Suppressor macrophage treated with lipopolysaccharide for 1 hour (primary cell): ENCODE measurements around the gene EVC2.

Experiments
- DNase-seq, 3 donors: peaks; one replicate each; pipeline ENCODE4 v3.0.0-alpha.2; 2020 to 2022

EVC2 gene, protein sequence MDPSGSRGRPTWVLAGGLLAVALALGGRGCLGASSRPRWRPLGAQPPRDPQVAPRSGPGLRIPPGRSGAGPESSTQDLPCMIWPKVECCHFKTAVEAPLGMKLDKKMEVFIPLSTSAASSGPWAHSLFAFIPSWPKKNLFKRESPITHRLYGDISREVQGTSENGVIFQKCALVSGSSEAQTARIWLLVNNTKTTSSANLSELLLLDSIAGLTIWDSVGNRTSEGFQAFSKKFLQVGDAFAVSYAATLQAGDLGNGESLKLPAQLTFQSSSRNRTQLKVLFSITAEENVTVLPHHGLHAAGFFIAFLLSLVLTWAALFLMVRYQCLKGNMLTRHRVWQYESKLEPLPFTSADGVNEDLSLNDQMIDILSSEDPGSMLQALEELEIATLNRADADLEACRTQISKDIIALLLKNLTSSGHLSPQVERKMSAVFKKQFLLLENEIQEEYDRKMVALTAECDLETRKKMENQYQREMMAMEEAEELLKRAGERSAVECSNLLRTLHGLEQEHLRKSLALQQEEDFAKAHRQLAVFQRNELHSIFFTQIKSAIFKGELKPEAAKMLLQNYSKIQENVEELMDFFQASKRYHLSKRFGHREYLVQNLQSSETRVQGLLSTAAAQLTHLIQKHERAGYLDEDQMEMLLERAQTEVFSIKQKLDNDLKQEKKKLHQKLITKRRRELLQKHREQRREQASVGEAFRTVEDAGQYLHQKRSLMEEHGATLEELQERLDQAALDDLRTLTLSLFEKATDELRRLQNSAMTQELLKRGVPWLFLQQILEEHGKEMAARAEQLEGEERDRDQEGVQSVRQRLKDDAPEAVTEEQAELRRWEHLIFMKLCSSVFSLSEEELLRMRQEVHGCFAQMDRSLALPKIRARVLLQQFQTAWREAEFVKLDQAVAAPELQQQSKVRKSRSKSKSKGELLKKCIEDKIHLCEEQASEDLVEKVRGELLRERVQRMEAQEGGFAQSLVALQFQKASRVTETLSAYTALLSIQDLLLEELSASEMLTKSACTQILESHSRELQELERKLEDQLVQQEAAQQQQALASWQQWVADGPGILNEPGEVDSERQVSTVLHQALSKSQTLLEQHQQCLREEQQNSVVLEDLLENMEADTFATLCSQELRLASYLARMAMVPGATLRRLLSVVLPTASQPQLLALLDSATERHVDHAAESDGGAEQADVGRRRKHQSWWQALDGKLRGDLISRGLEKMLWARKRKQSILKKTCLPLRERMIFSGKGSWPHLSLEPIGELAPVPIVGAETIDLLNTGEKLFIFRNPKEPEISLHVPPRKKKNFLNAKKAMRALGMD

DNA sequence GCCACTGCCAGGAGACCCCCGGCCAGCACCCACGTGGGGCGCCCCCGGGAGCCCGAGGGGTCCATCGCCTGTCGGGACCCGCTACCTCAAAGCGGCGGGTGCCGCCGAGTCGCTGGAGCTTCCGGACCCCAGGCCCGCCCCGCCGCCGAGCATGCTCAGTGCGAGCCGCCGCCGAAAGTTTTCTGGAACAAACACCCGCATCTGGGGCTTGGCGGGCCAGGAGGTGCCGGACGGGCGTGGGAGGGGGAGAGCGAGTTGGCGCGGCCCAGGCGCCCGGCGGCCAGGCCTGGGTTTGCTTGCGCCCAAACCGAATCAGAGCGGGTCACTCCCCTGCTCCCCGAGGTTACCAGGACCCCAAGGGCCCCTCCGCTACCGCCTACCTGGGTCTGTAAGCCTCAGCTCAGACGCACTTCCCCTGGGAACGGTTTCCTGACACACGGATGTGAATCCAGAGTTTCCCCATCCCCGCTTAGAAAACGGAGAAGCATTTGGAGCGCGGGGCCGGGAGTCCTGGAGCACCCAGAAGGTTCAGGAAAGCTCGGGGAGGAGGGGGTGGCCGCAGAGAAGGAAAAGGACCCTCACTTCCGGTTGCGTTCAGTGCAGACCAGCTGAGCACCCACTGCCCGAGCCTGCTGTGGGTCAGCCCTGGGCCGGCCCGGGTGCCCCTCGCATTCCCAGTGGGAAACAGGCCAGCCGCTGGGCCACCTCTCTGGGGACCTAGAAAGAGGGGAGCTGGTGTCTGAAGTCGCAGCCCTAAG lies at the start of gene EVC2:
EVC2 (minus strand) TSS at position 111 of the 758 bp plus-strand sequence; CDS start at position 65, 46 bp downstream.
- peak in 2 of 3 donors; percentile 31 to 49 for DNase-seq

DNA sequence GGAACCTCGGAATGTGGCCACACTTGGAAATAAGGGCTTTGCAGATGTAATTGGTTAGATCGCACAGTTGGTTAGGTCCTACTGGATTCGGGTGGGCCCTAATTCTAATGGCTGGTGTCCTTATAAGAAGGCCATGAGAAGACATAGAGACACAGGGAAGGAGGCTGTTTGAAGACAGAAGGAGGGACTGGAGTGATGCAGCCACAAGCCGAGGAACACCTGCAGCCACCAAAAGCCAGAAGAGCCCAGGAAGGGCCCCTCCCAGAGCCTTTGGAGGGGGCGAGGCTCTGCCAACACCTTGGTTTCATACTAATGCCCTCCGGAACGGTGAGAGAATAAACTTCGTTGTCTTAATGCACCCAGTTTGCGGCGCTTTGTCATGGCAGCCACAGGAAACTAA lies 49.6 kb upstream of the EVC2 start:
- no peak for DNase-seq

DNA sequence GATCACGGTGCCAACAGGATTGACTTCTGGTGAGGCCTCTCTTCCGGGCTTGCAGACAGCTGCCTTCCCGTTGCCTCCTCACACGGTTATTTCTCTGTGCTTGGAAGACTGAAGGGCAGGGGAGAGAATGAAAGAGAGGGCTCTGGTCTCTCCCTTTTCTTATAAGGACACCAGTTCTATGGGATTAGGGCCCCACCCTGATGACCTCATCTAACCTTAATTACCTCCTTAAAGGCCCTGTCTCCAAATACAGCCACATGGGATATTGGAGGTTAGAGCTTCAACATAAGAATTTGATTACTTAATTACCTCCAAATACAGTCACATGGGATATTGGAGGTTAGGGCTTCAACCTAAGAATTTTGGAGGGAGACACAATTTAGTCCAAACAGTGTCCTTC lies 49.2 kb upstream of the EVC2 start:
- DNase-seq = peak in 1 of 3 donors; percentile 5

DNA sequence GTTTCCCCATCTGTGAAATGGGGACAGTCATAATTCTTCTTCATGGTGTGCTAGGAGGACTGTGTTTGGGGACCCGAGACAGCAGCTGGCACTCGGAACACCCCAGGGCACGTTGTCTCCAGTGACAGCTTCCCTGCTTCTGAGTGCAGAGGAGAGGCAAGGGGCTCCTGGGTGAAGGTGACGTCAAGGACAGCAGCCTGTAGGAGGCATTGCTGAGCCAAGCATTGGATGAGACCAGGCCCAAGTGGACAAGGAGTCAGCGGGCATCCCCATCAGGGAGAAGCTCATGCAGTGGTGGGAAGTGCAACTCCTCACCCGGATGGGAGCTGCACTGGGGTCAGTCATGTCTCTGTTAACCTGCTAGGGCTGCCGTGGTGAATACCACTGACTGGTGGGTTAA lies 48.7 kb upstream of the EVC2 start:
- no peak for DNase-seq

DNA sequence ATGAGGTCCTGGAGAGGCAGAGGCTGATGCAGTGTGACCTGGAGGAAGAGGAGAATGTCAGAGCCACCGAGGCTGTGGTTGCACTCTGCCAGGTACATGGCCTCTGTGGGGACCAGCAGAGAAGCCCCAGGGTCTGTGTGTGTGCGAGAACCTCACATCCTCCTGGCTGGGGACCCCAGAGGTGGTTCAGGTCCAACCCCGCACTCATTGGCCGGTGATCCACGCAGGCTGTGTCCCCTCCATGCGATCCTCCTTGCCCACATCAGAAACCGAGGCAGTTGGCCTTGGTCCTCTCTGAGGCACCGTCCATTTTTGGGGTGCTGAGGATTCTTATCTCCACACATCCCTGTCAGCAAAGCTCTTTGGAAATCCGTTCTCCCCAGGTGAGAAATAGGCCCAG lies 47.9 kb upstream of the EVC2 start:
- DNase-seq = no peak

DNA sequence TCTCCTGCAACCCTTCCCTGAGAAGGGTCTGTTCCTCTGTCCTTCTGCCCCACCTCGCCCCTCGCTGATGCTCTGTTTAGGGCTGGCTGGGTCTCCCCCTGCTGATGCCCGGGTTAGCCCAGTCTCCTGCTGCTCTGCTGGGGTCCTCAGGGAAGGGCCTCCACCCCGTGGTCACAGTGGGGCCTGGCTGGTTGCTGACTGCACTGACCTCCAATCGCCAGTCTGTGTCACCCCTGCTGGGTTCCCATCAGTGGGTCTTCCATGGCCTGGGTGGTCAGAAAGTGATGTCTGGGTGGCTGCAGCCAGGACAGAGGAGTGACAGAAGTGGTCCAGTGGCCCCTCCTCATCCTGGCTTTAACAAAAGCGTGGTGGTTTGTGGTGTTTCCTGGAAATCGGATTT lies 47.3 kb upstream of the EVC2 start:
- no peak for DNase-seq

DNA sequence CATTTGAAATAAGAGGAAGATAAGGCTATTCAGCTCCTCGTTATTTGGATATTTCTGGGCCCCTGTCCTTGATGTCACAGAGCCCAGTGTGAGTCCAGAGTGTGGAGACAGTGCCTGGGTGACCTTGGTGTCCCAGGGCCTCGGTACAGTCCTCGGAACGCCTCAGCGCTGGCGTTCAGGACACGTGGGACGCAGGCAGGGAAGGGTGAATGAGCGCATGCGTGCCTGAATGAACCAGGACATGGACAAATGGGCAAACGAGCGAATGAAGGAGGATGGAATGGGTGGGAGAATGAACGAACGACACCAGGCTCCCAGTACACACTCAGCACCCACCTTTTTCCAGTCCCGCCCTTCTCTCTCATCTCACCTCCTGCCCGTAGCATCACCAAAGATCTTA lies 46.8 kb upstream of the EVC2 start:
- DNase-seq = no peak

DNA sequence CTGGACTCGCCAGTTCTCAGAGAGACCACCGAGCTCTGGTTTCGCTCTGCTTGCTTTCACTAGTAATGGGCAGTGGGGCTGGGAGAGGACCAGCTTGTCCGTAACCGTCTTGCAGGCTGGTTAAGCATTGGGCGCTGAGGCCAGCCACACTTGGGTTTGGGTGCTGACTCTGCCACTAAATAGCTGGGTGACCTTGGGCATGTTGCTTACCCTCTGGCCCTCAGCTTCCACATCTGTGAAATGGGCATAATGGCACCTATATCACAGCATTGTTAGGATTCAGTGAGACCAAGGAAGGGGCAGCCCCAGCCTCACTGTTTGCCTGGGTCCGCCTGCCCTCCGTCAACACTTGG lies 46.1 kb upstream of the EVC2 start:
- no peak for DNase-seq

DNA sequence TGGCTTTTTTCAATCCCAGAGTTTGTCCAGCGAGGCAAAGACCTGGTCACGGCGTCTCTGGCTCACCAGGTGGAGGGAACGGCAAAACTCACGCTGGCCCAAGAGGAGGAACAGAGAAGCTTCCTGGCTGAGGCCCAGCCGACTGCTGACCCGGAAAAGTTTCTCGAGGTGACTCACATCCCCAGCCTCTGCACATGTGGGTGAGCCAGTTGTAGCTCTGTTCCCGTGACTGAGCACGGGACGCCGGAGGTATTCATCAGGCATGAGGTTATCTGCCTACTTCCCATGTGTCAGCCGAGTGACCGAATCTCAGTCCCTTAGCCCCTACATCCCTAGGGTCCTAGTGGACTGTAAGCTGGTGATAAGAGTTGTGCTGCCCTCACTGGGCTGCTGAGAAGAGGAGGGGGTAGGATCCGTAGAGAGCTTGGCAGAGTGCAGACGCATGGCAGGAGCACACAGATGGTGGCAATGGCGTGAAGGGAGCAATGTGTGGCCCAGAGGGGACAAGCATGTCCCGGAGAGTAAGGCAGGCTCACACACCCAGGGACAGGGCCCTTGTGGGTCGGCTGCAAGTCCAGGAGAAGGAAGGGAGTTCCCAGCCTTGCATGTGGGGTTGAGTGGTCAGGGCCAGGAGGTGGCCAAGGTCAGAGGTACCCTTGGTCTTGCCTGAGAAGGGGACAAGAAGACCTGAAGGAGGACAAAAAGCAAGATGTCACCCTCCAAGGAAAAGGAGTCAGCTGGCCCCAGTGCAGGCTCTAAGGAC lies 45.6 kb upstream of the EVC2 start:
- peak; percentile 33 to 45 (median 41) for DNase-seq

DNA sequence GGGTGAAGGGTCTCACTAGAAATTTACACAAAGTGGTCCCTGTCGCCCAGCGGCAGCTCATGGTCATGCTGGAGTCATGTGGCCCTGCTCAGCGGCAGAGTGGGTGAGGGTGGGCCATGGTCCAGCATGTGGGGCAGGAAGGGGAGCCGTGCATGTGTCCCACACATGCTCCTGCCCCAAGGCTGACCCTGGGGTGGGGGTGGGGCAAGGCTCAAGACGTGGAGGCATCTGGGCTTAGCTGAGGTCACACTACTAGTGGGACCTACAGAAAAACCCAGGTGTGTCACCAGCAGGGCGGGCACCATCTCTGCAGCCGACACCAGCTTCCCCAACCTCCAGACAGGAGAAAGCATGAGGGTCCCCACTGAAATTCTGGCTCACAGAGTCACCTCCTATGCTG lies 45.0 kb upstream of the EVC2 start:
- DNase-seq = no peak

DNA sequence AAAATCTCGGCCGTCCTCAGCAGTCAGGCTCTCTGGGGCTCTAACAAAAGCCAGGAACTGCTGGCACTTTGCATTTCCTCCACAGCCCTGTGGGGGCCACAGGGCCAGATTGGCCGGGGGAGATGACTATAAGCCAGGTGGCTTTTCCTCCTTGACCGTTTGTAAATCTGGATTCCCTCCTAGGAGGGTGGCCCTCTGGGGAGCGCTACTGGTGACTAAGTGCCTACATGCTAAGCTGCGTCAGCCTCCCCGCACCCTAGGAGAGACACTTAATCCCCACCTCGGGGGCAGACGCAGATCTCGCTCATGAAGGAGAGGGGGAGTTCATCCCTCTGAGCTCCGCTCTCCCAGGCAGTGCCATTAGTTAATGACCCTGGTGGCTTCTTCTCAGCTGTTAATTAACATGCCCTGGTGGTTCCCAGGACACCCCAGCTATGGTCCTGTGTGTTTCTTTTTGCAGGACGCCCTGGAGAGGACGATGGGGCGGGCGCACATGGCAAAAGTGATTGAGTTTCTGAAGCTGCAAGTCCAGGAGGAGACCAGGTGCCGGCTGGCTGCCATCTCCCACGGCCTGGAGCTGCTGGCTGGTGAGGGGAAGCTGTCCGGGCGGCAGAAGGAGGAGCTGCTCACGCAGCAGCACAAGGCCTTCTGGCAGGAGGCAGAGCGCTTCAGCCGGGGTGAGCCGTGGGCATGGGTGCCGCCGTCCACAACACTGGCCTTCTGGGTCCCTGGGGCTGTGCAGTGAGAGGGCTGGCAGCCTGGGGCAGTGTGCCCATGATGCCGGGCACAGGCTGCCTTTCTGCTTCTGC lies 44.2 kb upstream of the EVC2 start:
- no peak for DNase-seq

DNA sequence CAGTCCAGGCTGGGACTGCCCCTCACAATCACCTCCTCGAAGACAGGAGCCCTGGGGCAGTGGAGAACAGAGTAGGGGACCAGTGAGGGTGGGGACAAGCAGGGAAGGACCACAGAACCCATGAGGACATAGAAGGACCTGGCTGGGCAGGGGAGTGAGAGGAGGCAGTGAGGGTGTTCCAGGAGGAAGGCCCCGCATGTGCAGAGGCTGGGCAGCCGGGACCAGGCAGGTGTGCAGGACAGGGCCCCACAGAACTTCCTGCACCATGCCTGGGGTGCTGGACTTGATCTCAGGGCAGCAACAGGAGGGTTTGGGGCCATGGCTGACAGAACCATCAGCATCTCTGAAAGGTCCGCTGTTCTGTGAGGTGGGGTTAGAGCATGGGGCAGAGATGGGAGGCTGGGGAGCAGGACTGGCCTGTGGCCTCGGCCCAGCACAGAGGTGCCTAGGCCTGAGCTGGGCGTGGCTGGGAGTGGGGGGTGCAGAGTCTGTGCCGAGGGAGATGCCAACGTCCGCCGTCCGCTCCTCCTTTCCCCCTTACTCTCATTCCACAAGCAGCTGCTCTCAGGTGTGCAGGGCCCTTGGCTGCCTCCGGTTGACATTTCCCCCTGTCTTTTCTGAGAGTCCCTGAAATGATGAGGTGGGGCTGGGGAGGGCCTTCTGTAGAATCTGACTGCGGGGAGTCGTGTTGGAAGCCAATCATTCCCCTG lies 43.5 kb upstream of the EVC2 start:
- DNase-seq = no peak

DNA sequence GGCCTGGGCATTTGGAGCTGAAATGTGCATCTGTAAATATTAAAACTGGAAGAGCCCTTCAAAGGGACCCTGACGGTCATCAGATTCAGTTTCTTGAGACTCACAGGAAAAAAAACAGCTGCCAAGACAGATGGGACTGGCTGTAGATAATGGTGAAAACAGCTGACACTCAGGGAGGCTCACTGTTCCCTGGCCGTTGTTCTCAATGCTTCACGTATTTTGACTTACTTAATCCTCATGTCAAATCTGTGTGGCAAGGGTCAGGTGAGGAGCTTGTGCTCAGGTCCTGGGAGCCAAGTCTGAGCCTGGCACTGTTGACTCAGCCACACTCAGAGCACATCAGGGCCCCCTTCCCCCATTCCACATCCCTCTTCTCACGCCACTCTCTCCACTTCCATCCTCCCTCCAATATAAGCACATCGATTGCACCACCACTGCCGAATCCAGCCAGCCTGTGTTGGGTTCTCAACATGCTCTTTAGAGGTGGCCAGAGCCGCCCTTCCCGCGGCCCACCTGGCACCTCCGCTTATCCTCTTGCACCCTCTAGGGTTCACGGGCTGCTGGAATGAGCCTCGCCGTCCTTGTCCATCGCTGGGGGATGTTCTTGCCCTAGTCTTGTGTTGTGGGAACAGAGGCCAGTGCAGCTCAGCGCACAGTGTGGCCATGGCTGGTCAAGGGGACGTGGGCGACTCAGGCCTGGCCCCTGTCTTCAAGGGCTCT lies 42.7 kb upstream of the EVC2 start:
- no peak for DNase-seq

DNA sequence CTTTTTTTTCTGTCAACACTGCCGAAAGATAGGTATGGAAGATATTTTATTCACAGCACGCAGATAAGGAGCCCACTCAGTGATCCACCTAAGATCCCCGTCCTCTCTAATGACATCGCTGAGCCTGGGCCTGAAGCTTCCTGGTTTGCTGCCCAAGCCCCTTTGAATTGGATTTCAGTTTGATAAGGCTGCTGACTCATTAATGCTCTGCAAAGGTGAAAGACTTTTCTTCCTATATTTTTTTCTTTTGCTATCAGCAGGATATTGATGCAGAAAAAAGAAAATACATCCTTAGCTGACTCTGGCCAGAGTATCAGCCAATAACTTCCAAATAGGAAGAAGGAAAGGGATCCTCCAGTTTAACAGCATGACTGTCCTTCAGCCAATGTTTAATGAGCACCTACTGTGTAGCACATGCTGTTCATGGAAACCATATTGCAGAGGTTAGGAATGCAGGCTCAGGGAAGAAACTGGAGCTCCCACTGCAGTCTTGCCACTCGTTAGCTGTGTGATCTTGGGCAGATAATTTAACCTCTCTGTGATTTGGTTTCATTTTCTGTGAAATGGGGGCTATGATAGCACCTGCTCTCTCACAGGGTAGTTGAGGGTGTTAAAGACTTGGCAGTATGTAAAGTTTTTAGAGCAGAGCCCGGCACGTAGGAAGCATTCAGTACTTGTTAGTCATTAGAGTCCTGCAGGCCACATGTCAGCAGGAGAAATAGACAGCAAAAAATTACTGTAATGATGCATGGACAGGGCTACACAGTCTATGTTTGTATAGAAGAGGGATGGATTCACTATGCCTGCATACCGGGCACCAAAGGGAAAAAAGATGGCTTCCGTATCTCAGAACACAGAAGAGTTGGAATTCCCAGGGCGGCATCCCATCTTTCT lies 41.9 kb upstream of the EVC2 start:
- DNase-seq = no peak

DNA sequence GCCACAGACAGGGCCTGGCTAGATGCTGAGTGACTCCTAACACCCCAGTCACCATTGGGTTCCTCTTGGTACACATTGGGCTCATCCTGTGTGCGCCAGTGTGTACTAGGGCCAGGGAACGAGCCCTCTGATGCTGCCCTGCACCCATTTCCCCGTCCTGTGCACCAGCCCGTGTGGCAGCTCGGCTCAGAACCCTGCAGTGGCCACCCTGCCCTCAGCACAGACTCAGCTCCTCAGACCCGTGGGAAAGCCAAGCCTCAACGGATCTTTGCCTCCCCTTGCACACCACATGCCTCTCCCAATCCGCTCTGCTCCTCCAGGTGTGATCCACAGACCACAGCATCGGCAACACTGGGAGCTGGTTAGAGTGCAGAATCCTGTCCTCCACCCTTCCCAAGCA lies 41.2 kb upstream of the EVC2 start:
- no peak for DNase-seq

DNA sequence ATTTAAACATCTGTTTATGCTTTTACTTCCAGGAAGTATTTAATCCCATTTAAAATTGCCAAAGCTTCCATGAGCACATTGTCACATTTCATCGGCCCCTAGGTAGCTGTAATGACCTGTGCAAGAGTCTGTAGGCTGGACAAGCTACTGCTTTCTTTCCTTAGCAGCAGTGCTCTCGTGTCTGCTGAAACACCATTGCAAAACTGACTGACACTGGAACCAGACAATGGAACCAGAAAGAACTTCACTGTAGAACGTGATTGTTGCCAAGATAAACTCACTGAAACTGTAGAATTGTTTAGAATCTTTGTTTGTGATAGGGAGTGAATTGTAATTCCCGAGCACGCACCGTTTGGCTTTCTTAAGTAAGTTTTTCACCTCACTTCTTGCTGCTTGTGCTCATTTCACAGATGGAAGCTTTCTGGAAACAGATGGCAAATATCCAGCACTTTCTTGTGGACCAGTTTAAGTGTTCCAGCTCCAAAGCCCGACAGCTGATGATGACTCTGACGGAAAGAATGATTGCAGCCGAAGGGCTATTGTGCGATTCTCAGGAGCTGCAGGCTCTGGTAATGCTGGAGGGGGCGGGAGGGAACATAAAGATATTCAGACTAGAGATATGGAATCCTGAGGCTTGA lies 39.5 kb upstream of the EVC2 start:
- no peak for DNase-seq

DNA sequence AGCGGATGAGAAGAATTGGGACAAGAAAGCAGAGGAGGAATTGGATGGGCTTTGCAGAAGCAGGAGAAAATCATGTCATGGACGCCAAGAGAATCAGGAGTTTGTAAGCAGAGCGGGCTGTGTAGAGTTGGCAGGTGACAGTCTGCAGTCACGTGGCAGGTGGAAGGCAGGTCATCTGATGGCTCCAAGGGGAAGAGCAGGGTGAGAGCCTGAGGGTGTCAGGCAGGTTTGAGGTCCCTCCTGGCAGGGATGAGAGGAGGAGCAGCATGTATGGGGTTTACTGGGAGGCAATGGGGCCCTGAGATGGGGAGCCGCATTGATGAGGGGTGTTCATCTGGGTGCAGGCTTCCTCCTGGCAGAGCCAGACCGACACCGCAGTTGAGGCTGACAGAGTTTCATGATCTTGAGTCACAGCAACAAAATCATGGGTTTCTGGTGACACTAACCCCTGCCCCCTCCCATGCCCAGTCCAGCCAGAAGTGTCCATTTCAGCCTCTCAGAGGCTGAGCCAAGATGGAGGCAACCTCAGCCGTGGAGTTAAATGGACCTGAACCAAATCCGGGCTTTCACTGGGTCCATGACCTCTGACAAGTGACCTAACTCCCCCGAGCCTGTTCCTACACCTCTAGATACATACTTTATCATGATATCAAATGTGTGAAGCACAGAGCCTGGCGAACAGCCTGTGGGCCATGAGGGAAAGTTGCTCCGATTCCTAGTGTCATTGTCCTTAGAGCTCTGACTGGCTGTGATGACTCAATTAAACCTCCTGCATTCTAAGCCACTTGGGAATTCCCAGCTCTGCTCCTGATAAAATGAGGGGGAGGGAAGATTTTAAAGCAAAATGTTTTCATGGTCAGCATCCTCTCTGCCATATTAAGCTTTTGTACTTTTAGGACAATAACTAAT lies 38.7 kb upstream of the EVC2 start:
- DNase-seq = peak; percentile 18 to 41 (median 30)
